ENCODE measurements around the gene SLC29A3. TPM values are rescaled to one million over a fixed set of nuclear protein-coding genes. Genes with fewer than 3 reads are reported as not detected.

The SLC29A3 gene
- polyA plus RNA-seq (2011; rRNA removed) (4.2 and 7.2 TPM in 2 replicates), polyA minus RNA-seq (2011; rRNA and poly(A)+ RNA removed) (5.0 and 5.5 TPM in 2 replicates)

DNA sequence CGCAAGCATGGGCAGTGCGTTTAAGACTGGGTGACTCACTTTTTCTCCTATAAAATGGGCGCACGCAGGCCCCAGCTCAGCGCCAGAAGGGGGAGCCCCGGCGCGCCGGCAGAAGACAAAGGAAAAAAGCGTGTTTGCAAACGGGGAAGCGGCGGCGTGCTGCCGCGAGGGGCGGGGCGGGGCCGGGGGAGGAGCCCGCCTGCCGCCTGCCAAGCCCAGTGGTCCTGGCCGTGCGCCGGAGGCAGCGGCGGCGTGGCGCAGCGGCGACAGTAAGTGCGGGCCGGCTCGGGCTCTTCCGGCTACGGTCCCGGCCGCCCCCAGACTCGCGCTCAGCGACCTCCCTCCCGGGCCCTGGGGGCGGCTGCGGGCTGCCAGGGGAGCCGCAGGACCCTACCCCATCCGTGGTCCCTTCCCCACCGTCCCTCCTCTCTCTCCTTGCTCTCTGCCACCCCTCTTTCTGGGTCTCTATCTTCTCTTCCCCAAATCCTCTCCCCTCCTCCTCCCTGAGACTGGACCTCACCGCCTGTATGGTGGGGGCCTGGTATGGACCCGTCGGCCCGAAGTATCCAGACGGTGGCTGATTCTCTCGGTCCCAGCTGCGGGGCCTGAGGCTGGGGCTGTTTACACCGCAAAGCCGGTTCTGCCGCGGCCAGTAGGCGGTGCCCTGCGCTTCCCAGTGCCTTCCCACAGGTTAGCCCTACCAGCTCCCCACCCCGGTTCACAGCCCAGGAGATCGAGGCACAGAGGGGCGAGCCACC is at the start of gene SLC29A3:
Gene SLC29A3, plus strand, starts transcription at position 218 of the 758 bp plus-strand sequence. Its CDS starts 51 bp downstream, at position 269.
- peak; percentile 20 for DNase-seq (ENCODE audit: low read depth)
- ChIA-PET CTCF (interaction anchor here (0.6 to 8.4 kb wide), 33 partner anchors 9 to 577 kb away, joined by 3 to 106 read pairs (median 5); no protein-coding TSS in a partner anchor), POLR2A (interaction anchor here (0.6 kb wide), 2 partner anchors 34 to 52 kb away, joined by 3 to 9 read pairs; no protein-coding TSS in a partner anchor)
- H3K27me3 ChIP-seq (ENCODE audit: control insufficient read depth, insufficient read depth, low read length), result no peaks in the 10 kb centered on the region
- H3K4me3 ChIP-seq (ENCODE audit: low read depth, low read length), result peak within 1 kb of the TSS; percentile 81
- H3K36me3 ChIP-seq (ENCODE audit: control insufficient read depth, insufficient read depth, low read length), result no peaks in the 10 kb centered on the region
- TF ChIP-seq, protein P1, sequence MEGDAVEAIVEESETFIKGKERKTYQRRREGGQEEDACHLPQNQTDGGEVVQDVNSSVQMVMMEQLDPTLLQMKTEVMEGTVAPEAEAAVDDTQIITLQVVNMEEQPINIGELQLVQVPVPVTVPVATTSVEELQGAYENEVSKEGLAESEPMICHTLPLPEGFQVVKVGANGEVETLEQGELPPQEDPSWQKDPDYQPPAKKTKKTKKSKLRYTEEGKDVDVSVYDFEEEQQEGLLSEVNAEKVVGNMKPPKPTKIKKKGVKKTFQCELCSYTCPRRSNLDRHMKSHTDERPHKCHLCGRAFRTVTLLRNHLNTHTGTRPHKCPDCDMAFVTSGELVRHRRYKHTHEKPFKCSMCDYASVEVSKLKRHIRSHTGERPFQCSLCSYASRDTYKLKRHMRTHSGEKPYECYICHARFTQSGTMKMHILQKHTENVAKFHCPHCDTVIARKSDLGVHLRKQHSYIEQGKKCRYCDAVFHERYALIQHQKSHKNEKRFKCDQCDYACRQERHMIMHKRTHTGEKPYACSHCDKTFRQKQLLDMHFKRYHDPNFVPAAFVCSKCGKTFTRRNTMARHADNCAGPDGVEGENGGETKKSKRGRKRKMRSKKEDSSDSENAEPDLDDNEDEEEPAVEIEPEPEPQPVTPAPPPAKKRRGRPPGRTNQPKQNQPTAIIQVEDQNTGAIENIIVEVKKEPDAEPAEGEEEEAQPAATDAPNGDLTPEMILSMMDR (IDR thresholded peaks at IDR 0.05; ENCODE audit: insufficient read depth, low read depth, low read length), result peak; percentile 89

- Histone ChIP-seq H3K4me3 (ENCODE audit: low read depth, low read length) (no peak overlapping the region), H3K27me3 (ENCODE audit: control insufficient read depth, insufficient read depth, low read length) (no peaks in the 10 kb centered on the region), H3K36me3 (ENCODE audit: control insufficient read depth, insufficient read depth, low read length) (peaks cover 2% of the 10 kb centered on the region)
- TF ChIP-seq, protein P1 (IDR thresholded peaks at IDR 0.05; ENCODE audit: insufficient read depth, low read depth, low read length), result 0 out of 2 replicates have a peak, but pooled peaks have one; percentile 1
- DNase-seq (ENCODE audit: low read depth), result no peak
- POLR2A ChIA-PET, result no interaction called here
- CTCF ChIA-PET, result interaction anchor here (0.9 to 6.2 kb wide), 27 partner anchors 7 to 463 kb away, joined by 3 to 78 read pairs (median 5); partner anchors contain the start of gene UNC5B
Observed at GRCh38 chr10:71269301-71270288, 49.5 kb upstream of the SLC29A3 start.

GRCh38 chr10:71270301-71271220 is 48.5 kb upstream of the SLC29A3 start:
- no peak overlapping the region for H3K4me3 ChIP-seq (ENCODE audit: low read depth, low read length)
- TF ChIP-seq, protein P1 (IDR thresholded peaks at IDR 0.05; ENCODE audit: insufficient read depth, low read depth, low read length), result peak; percentile 81
- H3K27me3 ChIP-seq (ENCODE audit: control insufficient read depth, insufficient read depth, low read length), result no peaks in the 10 kb centered on the region
- DNase-seq (ENCODE audit: low read depth), result no peak
- H3K36me3 ChIP-seq (ENCODE audit: control insufficient read depth, insufficient read depth, low read length), result peaks cover 2% of the 10 kb centered on the region
- ChIA-PET POLR2A (interaction anchor here (0.6 kb wide), 1 partner anchor 492 kb away, joined by 3 read pairs; no protein-coding TSS in a partner anchor), CTCF (interaction anchor here (0.6 to 6.2 kb wide), 25 partner anchors 7 to 719 kb away, joined by 3 to 78 read pairs (median 5); partner anchors contain the start of gene UNC5B)

GRCh38 chr10:71271662-71272055 is 47.4 kb upstream of the SLC29A3 start:
- Histone ChIP-seq H3K27me3 (ENCODE audit: control insufficient read depth, insufficient read depth, low read length) (no peaks in the 10 kb centered on the region), H3K36me3 (ENCODE audit: control insufficient read depth, insufficient read depth, low read length) (peaks cover 2% of the 10 kb centered on the region), H3K4me3 (ENCODE audit: low read depth, low read length) (no peak overlapping the region)
- ChIA-PET POLR2A (no interaction called here), CTCF (interaction anchor here (1.4 to 6.2 kb wide), 9 partner anchors 10 to 346 kb away, joined by 4 to 78 read pairs (median 14); partner anchors contain the start of gene UNC5B)
- DNase-seq (ENCODE audit: low read depth), result no peak
- TF ChIP-seq, protein P1 (IDR thresholded peaks at IDR 0.05; ENCODE audit: insufficient read depth, low read depth, low read length), result no peak
